Smooth muscle cell of the umbilical artery (primary cell): ENCODE data around the gene ARHGEF16. TPM values are rescaled to one million over a fixed set of nuclear protein-coding genes. Genes with fewer than 3 reads are reported as not detected.

Source experiments
- total RNA-seq: library from RNA; depleted of rRNA; stranded (reverse); fragments of >200 nt; gene quantifications from 2 replicates; pipeline ENCODE4 v1.2.3, GENCODE V29; 2014

ARHGEF16 gene
- total RNA-seq: 0.14 TPM in 1 of 2 replicates, not detected in the other

GRCh38 chr1:3453891-3454810 is at the start of gene ARHGEF16:
ARHGEF16 (plus strand) TSS chr1:3454665; CDS start chr1:3463085, 8,420 bp downstream.

Other genes with a start within 250 kb of the ARHGEF16 start
- gene MEGF6, start 156.8 kb downstream of the ARHGEF16 start, total RNA-seq: 11.0 and 16.8 TPM in 2 replicates
- 25.8 and 26.9 TPM in 2 replicates for gene TPRG1L, start 170.3 kb downstream of the ARHGEF16 start, total RNA-seq
- 15.7 and 19.2 TPM in 2 replicates for gene WRAP73, start 195.4 kb downstream of the ARHGEF16 start, total RNA-seq
- not detected in 2 replicates for gene TP73, start 197.9 kb downstream of the ARHGEF16 start, total RNA-seq